ENCODE data around the gene TDRD6. TPM values are rescaled to one million over a fixed set of nuclear protein-coding genes. Genes with fewer than 3 reads are reported as not detected.
"Not testable (repeated sequence)": the region's sequence is repeated elsewhere in the genome, so short reads cannot be mapped to it uniquely, and the experiment has no call there.

Gene TDRD6
- total RNA-seq, 2 donors from 2014 or later = not detected

DNA sequence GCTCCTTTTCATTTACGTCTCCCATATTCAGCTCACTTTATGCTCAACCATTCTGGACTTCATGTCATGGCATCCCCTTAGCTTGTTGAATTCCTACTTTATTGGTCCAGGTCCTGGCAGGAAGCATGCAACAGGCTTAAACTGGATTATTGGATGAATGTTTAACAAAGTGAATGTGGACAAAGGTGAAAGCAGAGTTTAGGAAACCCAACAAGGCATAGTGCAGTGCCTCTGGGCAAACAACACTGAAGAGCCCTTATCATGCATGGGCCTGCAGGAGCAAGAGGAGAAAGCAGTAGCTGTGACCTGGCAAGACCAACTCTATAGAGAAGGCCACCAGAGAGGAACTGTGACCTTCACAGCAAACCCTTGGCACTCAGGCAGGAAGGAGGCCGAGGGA, 53.8 kb downstream of the TDRD6 start:
- no peaks in the 10 kb centered on the region for H3K4me1 Mint-ChIP-seq (ENCODE audit: low read depth in 2 of 2)
- peaks cover 6% of the 10 kb centered on the region for H3K9me3 Mint-ChIP-seq
- no peaks in the 10 kb centered on the region for H3K36me3 Mint-ChIP-seq
- ATAC-seq = no peak
- no peak for DNase-seq (ENCODE audit: low spot score)
- H3K27ac Mint-ChIP-seq = no peak overlapping the region
- no peak overlapping the region for H3K4me3 Mint-ChIP-seq
- H3K27me3 Mint-ChIP-seq = peaks cover 26 to 47% of the 10 kb centered on the region in 2 donors

DNA sequence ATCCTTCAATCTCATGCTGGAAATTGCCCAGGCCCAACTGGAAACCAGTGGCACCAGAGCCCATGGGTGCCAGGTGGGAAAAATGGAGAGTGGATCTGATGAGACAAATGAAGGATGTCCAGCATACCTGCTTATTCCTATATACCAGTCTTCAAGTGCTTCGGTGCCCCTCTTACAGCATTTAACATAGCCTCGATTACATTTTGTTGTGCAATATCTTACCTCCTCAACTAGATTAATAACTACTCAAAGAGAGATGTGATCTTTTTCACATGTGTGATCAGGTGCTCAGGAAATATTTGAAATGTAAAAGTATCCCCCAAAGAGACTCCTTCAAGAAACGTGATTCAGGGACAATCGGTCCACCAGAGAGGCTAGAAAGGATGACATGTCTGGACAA, 54.2 kb downstream of the TDRD6 start:
- Mint-ChIP-seq H3K4me1 (ENCODE audit: low read depth in 2 of 2) (no peaks in the 10 kb centered on the region), H3K27me3 (peaks cover 25 to 42% of the 10 kb centered on the region in 2 donors), H3K27ac (no peak overlapping the region), H3K4me3 (no peak overlapping the region), H3K36me3 (no peaks in the 10 kb centered on the region), H3K9me3 (peaks cover 6% of the 10 kb centered on the region)
- ATAC-seq = no peak
- DNase-seq (ENCODE audit: low spot score) = no peak

DNA sequence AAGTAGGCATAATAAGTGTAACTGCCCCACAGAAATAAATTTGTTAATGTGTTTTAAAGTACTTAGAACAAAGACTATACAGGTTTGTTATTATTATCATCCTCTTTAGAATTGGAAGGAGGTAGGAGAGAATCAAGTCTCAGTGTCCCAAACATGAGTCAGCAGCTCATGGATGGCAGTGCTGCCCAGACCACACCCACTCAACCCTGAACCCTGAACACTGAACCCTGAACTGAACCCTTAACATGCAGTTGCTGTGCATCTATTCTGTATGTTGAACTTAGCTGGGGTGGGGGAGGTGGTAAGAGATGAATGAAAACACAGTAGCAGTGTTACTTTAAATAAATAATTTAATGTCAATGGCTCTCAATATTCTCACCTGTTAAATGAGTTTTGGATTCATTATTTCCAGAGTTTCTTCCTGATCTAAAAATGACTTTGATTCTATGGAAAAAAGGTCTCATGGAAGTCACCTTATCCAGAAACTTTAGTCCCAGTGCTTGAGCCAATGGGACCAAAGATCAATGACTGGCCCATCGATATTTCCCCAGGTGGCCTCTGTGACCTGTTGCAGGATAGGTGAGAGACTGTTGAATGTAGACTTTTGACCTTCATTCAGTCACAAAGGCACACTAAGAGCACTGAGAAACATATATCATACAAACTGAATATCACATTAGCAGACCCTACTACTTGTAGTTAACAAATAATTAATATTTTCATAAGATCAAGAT, 55.9 kb downstream of the TDRD6 start:
- Mint-ChIP-seq H3K4me1 (ENCODE audit: low read depth in 2 of 2) (no peaks in the 10 kb centered on the region), H3K27ac (no peak overlapping the region), H3K9me3 (peaks cover 6% of the 10 kb centered on the region), H3K36me3 (no peaks in the 10 kb centered on the region), H3K27me3 (peaks cover 17 to 32% of the 10 kb centered on the region in 2 donors), H3K4me3 (no peak overlapping the region)
- ATAC-seq (no peak), DNase-seq (ENCODE audit: low spot score) (no peak)

DNA sequence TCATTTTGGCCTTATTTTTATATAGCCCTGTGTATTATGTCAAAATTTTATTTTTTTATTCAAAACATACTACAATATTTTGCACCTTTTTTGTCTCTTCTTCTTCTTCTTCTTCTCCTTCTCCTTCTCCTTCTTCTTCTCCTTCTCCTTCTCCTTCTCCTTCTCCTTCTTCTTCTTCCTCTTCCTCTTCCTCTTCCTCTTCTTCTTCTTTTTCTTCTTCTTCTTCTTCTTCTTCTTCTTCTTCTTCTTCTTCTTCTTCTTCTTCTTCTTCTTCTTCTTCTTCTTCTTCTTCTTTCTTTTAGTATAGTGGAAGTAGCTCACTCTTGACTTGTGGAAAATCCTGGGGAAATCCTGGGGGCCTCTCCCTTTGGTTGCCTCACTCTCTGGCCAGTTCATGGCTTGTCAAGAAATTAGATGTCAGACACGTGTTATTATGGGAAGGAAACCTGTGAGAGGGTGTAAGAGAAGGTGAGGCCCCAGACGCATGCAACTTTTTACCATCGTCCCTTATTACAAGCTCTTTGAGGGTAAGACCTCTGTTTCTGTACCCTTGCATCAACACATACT, 56.6 kb downstream of the TDRD6 start:
- H3K4me1 Mint-ChIP-seq (ENCODE audit: low read depth in 2 of 2); ATAC-seq; H3K4me3 Mint-ChIP-seq; H3K9me3 Mint-ChIP-seq; DNase-seq (ENCODE audit: low spot score); H3K27ac Mint-ChIP-seq; H3K36me3 Mint-ChIP-seq: not testable (repeated sequence)
- H3K27me3 Mint-ChIP-seq = peaks cover 17 to 30% of the 10 kb centered on the region in 2 donors

DNA sequence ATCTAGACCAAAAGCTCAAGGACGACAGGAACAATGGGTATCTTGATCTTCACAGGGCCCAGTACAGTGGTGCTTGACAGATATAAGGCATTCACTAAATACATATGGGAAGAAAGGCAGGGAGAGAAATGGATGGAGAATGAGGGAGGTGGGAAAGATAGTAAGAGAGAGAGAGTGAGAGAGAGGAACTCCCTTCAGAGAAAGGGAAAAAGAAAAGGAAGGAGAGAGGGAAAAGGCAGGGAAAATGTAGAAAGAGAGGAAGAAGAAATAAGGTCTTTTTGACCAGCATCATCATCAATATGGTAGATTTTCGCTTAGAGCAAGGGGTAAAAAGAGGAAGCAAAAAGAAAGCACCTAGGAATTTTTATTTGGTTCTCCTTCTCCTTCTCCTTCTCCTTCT, 58.3 kb downstream of the TDRD6 start:
- H3K4me3 Mint-ChIP-seq = no peak overlapping the region
- ATAC-seq = no peak
- no peaks in the 10 kb centered on the region for H3K4me1 Mint-ChIP-seq (ENCODE audit: low read depth in 2 of 2)
- no peak overlapping the region for H3K27ac Mint-ChIP-seq
- H3K36me3 Mint-ChIP-seq = no peaks in the 10 kb centered on the region
- no peak for DNase-seq (ENCODE audit: low spot score)
- peaks cover 17 to 30% of the 10 kb centered on the region in 2 donors for H3K27me3 Mint-ChIP-seq
- H3K9me3 Mint-ChIP-seq = peaks cover 6% of the 10 kb centered on the region

DNA sequence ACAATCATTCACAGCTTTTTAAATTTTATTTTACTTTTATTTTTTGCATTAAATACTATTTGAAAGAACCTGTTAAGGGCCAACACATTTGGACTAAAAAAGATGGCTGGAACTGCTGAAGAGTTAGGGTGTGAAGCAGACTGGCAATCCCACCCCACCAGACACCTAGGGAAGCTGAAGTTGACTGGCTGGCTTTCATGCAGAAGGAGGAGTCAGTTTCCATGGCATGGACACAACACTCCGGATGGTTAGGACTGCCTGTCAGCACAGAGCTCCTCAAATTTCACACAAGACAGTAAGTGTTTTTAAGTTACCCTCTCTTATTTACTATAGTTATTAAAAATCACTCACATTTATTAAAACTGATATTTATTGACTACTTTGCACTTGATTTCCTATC, 59.0 kb downstream of the TDRD6 start, which contains the start of gene ANKRD66:
ANKRD66 (plus strand) TSS at position 238 of the 400 bp plus-strand sequence. CDS start 5,016 bp downstream, outside the sequence.
- no peaks in the 10 kb centered on the region for H3K36me3 Mint-ChIP-seq
- no peak within 1 kb of the TSS for H3K27ac Mint-ChIP-seq
- H3K27me3 Mint-ChIP-seq = peaks cover 17 to 30% of the 10 kb centered on the region in 2 donors
- H3K4me1 Mint-ChIP-seq (ENCODE audit: low read depth in 2 of 2) = no peaks in the 10 kb centered on the region
- peaks cover 6% of the 10 kb centered on the region for H3K9me3 Mint-ChIP-seq
- DNase-seq (ENCODE audit: low spot score) = no peak
- ATAC-seq = no peak
- H3K4me3 Mint-ChIP-seq = no peak within 1 kb of the TSS

DNA sequence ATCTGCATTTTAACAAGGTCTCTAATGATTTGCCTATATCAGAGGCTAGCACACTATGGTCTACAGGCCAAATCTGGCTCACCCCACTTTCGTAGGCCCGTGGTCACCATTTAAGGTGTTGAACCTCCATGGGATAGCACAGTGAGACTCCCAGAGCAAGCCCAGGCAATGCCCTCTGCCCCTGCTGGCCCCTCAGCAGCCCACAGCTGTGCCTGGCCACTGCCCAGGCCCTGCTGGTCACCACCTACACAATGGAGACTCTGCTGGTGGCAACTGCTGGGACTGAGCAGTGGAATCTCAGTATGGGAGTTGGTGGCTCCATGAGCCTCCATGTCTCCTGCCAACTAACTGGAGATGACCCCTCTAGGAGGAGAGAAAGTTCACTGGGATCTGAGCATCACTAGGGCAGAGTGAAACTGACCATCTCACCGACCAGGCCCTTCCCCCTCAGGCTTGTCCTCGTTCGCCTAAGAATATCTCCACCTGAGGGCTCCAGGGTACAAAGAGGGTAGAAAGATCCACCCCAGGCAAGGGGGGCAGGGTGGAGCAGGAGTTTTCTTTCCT, 61.3 kb downstream of the TDRD6 start:
- H3K27me3 Mint-ChIP-seq = peaks cover 17 to 30% of the 10 kb centered on the region in 2 donors

DNA sequence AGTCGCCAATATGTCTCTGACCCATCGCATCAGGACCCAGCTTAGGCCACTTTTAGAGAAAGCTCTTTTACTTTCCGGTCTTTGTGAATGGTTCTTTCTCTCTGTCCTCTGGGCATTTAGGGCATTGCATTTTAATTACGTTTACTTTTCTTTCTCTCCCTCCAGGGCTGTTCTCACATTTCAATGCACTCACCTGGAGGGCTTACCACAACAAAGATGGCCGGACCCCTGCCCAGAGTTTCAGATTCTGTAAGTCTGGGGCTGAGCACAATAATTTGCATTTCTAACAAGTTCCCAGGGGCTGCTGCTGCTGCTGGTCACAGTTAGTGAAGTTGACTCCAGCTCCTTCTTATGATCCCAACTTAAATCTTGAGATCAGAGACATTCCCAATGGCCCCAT, 62.0 kb downstream of the TDRD6 start:
- Mint-ChIP-seq H3K4me1 (ENCODE audit: low read depth in 2 of 2) (no peaks in the 10 kb centered on the region), H3K36me3 (no peaks in the 10 kb centered on the region), H3K27ac (no peak overlapping the region), H3K4me3 (no peak overlapping the region), H3K9me3 (peaks cover 6% of the 10 kb centered on the region), H3K27me3 (peaks cover 14 to 23% of the 10 kb centered on the region in 2 donors)
- DNase-seq (ENCODE audit: low spot score) (no peak), ATAC-seq (no peak)

More for the DNA sequence above, 61.3 kb downstream of the TDRD6 start:
- H3K27ac Mint-ChIP-seq = no peak overlapping the region
- H3K36me3 Mint-ChIP-seq = no peaks in the 10 kb centered on the region
- no peak for ATAC-seq
- no peak for DNase-seq (ENCODE audit: low spot score)
- no peak overlapping the region for H3K4me3 Mint-ChIP-seq
- peaks cover 6% of the 10 kb centered on the region for H3K9me3 Mint-ChIP-seq
- H3K4me1 Mint-ChIP-seq (ENCODE audit: low read depth in 2 of 2) = no peaks in the 10 kb centered on the region

DNA sequence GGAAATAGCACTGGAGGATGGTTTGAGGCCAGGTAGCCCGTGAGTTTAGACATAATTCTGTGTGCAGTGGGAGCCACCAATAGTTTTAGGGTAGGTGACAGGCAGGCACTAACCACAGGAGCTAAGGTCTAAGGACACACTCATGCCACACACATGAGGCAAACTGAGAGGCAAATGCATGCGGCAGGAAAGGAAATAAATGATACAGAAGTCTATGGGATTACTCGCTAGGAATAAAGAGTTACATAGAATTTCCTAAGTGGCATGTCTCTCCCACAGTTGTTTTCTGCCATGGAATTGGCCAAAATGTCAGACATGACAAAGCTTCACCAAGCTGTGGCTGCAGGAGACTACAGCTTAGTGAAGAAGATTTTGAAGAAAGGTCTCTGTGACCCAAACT, 64.0 kb downstream of the TDRD6 start:
- no peak overlapping the region for H3K4me3 Mint-ChIP-seq
- ATAC-seq (no peak), DNase-seq (ENCODE audit: low spot score) (no peak)
- no peak overlapping the region for H3K27ac Mint-ChIP-seq
- no peaks in the 10 kb centered on the region for H3K9me3 Mint-ChIP-seq
- no peaks in the 10 kb centered on the region for H3K36me3 Mint-ChIP-seq
- H3K4me1 Mint-ChIP-seq (ENCODE audit: low read depth in 2 of 2) = no peaks in the 10 kb centered on the region
- H3K27me3 Mint-ChIP-seq = peaks cover 0 to 6% of the 10 kb centered on the region in 2 donors

Other genes starting within 250 kb of the TDRD6 start
- 1 to 10 TPM in 1 of 2 donors, under 1 TPM in 1; 0.55 to 7.6 TPM for gene RCAN2, start 196.4 kb upstream of the TDRD6 start, total RNA-seq
- gene CYP39A1, start 35.1 kb upstream of the TDRD6 start, total RNA-seq = not detected
- 1 to 10 TPM in 1 of 2 donors, not detected in 1; 1.0 TPM for gene SLC25A27, start 34.9 kb upstream of the TDRD6 start, total RNA-seq
- gene PLA2G7, start 47.5 kb downstream of the TDRD6 start, total RNA-seq = not detected
- not detected for gene ANKRD66, start 59.0 kb downstream of the TDRD6 start, total RNA-seq
- not detected for gene MEP1A, start 105.5 kb downstream of the TDRD6 start, total RNA-seq
- gene ADGRF5, start 234.1 kb downstream of the TDRD6 start, total RNA-seq = not detected